Activated CD4-positive, alpha-beta T cell treated with anti-CD3 and anti-CD28 coated beads, Interleukin-2, Interleukin-6, amounts not matched to agents 100 ng/mL and 50 ng/mL, durations not matched to agents 16 hours and 8 hours (primary cell): ENCODE results near the gene LYL1.

Experiments
- DNase-seq: peaks from one replicate; pipeline ENCODE4 v3.0.0-alpha.2; 2020

The LYL1 gene

GRCh38 chr19:13104360-13104847, 1.7 kb upstream of the LYL1 start:
- peak; percentile 72 for DNase-seq

- DNase-seq, result no peak
These were observed 1.1 kb upstream of the LYL1 start for GRCh38 chr19:13103581-13104359.

- no peak for DNase-seq
These were observed 317 bp downstream of the LYL1 start for GRCh38 chr19:13102416-13102665.

GRCh38 chr19:13101590-13102415, 855 bp downstream of the LYL1 start:
- DNase-seq, result no peak

GRCh38 chr19:13100841-13101589, 1.6 kb downstream of the LYL1 start:
- no peak for DNase-seq

GRCh38 chr19:13100031-13100588, 2.5 kb downstream of the LYL1 start:
- DNase-seq, result peak; percentile 89

- DNase-seq, result peak; percentile 88
These were observed 3.3 kb downstream of the LYL1 start for GRCh38 chr19:13099073-13099999.

- DNase-seq, result no peak
These were observed 4.2 kb downstream of the LYL1 start for GRCh38 chr19:13098277-13099072.

GRCh38 chr19:13097463-13098258, 5.0 kb downstream of the LYL1 start:
- DNase-seq, result no peak

GRCh38 chr19:13097033-13097462, 5.6 kb downstream of the LYL1 start:
- DNase-seq, result no peak

- no peak for DNase-seq
These were observed 6.4 kb downstream of the LYL1 start for GRCh38 chr19:13095934-13096927.

GRCh38 chr19:13095393-13095784, 7.3 kb downstream of the LYL1 start:
- DNase-seq, result no peak

- peak; percentile 13 for DNase-seq
These were observed 7.8 kb downstream of the LYL1 start for GRCh38 chr19:13094771-13095392.

- DNase-seq, result no peak
These were observed 8.6 kb downstream of the LYL1 start for GRCh38 chr19:13094106-13094504.

- peak; percentile 86 for DNase-seq
These were observed 9.1 kb downstream of the LYL1 start for GRCh38 chr19:13093407-13094105.

- DNase-seq, result no peak
These were observed 9.9 kb downstream of the LYL1 start for GRCh38 chr19:13092606-13093235.

- no peak for DNase-seq
These were observed 10.5 kb downstream of the LYL1 start for GRCh38 chr19:13092158-13092543.
